ENCODE data around the gene VPS54. TPM values are rescaled to one million over a fixed set of nuclear protein-coding genes. Genes with fewer than 3 reads are reported as not detected.

The VPS54 gene
- total and polyA plus RNA-seq, 9 donors = 22.3 to 28.0 (median 26.7) TPM

GRCh38 chr2:63888490-63889402, 130.5 kb downstream of the VPS54 start:
- Histone ChIP-seq H3K27me3 (ENCODE audit: control insufficient read depth, insufficient read depth, low read length) (no peaks in the 10 kb centered on the region), H3K4me1 (ENCODE audit: control insufficient read depth, insufficient read depth, low read length) (peaks cover 3% of the 10 kb centered on the region), H3K4me3 (ENCODE audit: low read length) (no peak overlapping the region), H3K27ac (ENCODE audit: low read length) (no peak overlapping the region), H3K36me3 (ENCODE audit: control insufficient read depth, insufficient read depth, low read length) (peaks cover 31% of the 10 kb centered on the region), H3K9me3 (replicated peaks; ENCODE audit: control insufficient read depth, low read depth, low read length) (no peaks in the 10 kb centered on the region)
- 93% methylated on average over 4 of the region's 6 CpGs for WGBS (ENCODE audit: insufficient coverage)
- DNase-seq = peak; percentile 56

DNA sequence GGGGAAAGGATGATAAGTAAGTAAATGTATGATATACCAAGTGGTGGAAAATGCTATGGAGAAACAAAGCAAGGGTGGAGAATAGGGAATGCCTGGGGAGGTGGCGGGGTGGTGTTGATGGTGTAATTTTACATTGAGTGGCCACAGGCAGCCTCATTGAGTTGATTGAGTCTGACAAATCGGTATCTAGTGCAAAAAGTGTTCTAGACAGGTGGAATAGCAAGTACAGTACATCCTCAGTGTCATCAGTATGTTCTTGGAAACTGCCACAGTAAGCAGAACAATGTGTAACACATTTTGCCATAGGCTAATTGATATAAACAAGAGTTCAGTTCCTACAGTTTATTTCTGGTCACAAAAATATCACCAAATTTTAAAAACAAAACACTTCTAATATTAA, 131.2 kb downstream of the VPS54 start:
- Histone ChIP-seq H3K36me3 (ENCODE audit: control insufficient read depth, insufficient read depth, low read length) (peaks cover 35% of the 10 kb centered on the region), H3K9me3 (replicated peaks; ENCODE audit: control insufficient read depth, low read depth, low read length) (no peaks in the 10 kb centered on the region), H3K27ac (ENCODE audit: low read length) (no peak overlapping the region), H3K4me1 (ENCODE audit: control insufficient read depth, insufficient read depth, low read length) (peaks cover 3% of the 10 kb centered on the region), H3K4me3 (ENCODE audit: low read length) (no peak overlapping the region), H3K27me3 (ENCODE audit: control insufficient read depth, insufficient read depth, low read length) (no peaks in the 10 kb centered on the region)
- no peak for DNase-seq
- WGBS (ENCODE audit: insufficient coverage) = 90% methylated on average over 1 of the region's 2 CpGs

DNA sequence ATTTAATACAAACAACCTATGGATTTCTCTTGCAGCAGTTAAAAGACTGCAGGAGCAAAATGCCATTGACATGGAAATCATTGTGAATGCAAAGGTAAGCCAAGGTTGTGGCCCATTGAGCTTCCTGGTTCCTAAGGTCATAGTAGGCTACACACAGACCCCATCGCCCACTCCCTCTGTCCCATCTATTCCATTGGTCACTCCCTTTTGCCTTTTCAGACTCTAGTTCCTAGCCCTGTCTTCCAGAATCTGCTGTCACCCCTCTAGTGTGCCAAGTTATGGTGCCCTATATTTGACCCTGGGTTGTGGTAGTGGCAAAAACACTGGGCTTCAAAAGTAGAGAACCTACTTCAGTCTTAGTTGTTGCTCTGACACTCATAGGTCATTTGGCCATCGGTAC, 132.8 kb downstream of the VPS54 start:
- H3K27me3 ChIP-seq (ENCODE audit: control insufficient read depth, insufficient read depth, low read length) = no peaks in the 10 kb centered on the region
- H3K36me3 ChIP-seq (ENCODE audit: control insufficient read depth, insufficient read depth, low read length) = peaks cover 38% of the 10 kb centered on the region
- H3K9me3 ChIP-seq (replicated peaks; ENCODE audit: control insufficient read depth, low read depth, low read length) = no peaks in the 10 kb centered on the region
- H3K4me3 ChIP-seq (ENCODE audit: low read length) = no peak overlapping the region
- 100% methylated on average over 1 of the region's 2 CpGs for WGBS (ENCODE audit: insufficient coverage)
- DNase-seq = no peak
- H3K4me1 ChIP-seq (ENCODE audit: control insufficient read depth, insufficient read depth, low read length) = peaks cover 3% of the 10 kb centered on the region
- no peak overlapping the region for H3K27ac ChIP-seq (ENCODE audit: low read length)

DNA sequence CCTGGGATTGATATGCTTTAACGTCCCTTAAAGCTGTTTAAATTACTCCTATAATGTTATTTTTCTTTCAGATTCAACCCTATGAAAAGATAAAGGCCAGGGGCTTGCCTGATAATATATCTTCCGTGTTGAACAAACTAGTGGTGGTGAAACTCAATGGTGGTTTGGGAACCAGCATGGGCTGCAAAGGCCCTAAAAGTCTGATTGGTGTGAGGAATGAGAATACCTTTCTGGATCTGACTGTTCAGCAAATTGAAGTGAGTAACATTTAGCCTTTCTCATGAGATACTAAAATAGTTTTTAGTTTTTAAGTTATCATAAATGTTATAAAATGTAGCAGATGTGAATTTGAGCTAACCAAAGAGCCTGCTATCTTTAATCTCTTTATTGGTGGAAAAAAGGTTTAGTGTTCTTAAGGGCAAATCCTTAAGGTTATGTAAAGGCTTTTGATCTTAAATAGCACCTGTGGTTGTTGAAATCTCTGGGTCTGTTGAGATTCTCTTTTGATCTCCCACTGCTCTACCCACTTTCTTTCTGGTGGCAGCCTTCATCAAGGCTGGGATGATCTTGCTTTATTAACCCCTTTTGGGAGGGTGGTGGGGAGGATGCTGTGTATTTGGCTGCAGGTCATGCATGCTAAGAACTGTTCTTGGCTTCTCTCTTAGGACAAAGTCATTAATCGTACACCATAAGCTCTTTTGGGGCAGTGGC, 136.7 kb downstream of the VPS54 start:
- H3K4me1 ChIP-seq (ENCODE audit: control insufficient read depth, insufficient read depth, low read length) = no peaks in the 10 kb centered on the region
- no peak overlapping the region for H3K27ac ChIP-seq (ENCODE audit: low read length)
- no peak overlapping the region for H3K4me3 ChIP-seq (ENCODE audit: low read length)
- no peaks in the 10 kb centered on the region for H3K27me3 ChIP-seq (ENCODE audit: control insufficient read depth, insufficient read depth, low read length)
- WGBS (ENCODE audit: insufficient coverage) = 67% methylated on average over 1 of the region's 3 CpGs
- peaks cover 30% of the 10 kb centered on the region for H3K36me3 ChIP-seq (ENCODE audit: control insufficient read depth, insufficient read depth, low read length)
- DNase-seq = no peak
- no peaks in the 10 kb centered on the region for H3K9me3 ChIP-seq (replicated peaks; ENCODE audit: control insufficient read depth, low read depth, low read length)

GRCh38 chr2:63881205-63881604, 138.0 kb downstream of the VPS54 start:
- H3K9me3 ChIP-seq (replicated peaks; ENCODE audit: control insufficient read depth, low read depth, low read length) = no peaks in the 10 kb centered on the region
- no peak overlapping the region for H3K4me3 ChIP-seq (ENCODE audit: low read length)
- WGBS (ENCODE audit: insufficient coverage) = no CpG with 5 or more reads among the region's 2 CpGs
- no peak for DNase-seq
- H3K4me1 ChIP-seq (ENCODE audit: control insufficient read depth, insufficient read depth, low read length) = no peaks in the 10 kb centered on the region
- H3K36me3 ChIP-seq (ENCODE audit: control insufficient read depth, insufficient read depth, low read length) = peaks cover 18% of the 10 kb centered on the region
- no peaks in the 10 kb centered on the region for H3K27me3 ChIP-seq (ENCODE audit: control insufficient read depth, insufficient read depth, low read length)
- H3K27ac ChIP-seq (ENCODE audit: low read length) = no peak overlapping the region

- Histone ChIP-seq H3K9me3 (replicated peaks; ENCODE audit: control insufficient read depth, low read depth, low read length) (no peaks in the 10 kb centered on the region), H3K27ac (ENCODE audit: low read length) (no peak overlapping the region), H3K4me1 (ENCODE audit: control insufficient read depth, insufficient read depth, low read length) (no peaks in the 10 kb centered on the region), H3K27me3 (ENCODE audit: control insufficient read depth, insufficient read depth, low read length) (no peaks in the 10 kb centered on the region), H3K36me3 (ENCODE audit: control insufficient read depth, insufficient read depth, low read length) (peaks cover 17% of the 10 kb centered on the region), H3K4me3 (ENCODE audit: low read length) (no peak overlapping the region)
- DNase-seq = no peak
- WGBS (ENCODE audit: insufficient coverage) = 62% methylated on average over 3 of the region's 4 CpGs
These were observed 138.6 kb downstream of the VPS54 start for GRCh38 chr2:63880625-63881024.

DNA sequence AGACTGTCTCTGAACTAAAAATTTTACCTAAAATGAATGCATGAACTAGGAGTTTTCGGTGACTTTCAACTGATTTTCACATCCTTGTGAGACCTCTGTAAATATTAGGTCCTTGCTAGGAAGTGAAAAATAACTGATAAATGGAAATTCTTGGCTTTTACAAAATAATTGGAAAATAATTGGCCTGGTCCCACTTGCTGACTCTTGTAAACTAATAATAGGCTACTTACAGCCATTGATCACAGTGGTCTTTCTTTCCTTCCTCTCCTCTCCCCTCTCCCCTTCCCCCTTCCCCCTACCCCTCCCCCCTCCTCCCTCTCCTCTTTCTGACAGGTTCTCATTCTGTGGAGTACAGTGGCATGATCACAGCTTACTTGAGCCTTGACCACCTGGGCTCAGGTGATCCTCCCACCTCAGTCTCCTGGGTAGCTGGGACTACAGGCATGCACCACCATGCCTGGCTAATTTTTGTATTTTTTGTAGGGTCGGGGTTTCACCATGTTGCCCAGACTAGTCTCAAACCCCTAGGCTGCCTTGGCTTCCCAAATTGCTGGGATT, 139.3 kb downstream of the VPS54 start:
- DNase-seq = no peak
- no peak overlapping the region for H3K27ac ChIP-seq (ENCODE audit: low read length)
- WGBS (ENCODE audit: insufficient coverage) = 83% methylated on average over 1 of the region's 2 CpGs
- H3K9me3 ChIP-seq (replicated peaks; ENCODE audit: control insufficient read depth, low read depth, low read length) = no peaks in the 10 kb centered on the region
- H3K27me3 ChIP-seq (ENCODE audit: control insufficient read depth, insufficient read depth, low read length) = no peaks in the 10 kb centered on the region
- no peak overlapping the region for H3K4me3 ChIP-seq (ENCODE audit: low read length)
- H3K36me3 ChIP-seq (ENCODE audit: control insufficient read depth, insufficient read depth, low read length) = peaks cover 14% of the 10 kb centered on the region
- no peaks in the 10 kb centered on the region for H3K4me1 ChIP-seq (ENCODE audit: control insufficient read depth, insufficient read depth, low read length)

- no peak overlapping the region for H3K27ac ChIP-seq (ENCODE audit: low read length)
- no peak overlapping the region for H3K4me3 ChIP-seq (ENCODE audit: low read length)
- H3K9me3 ChIP-seq (replicated peaks; ENCODE audit: control insufficient read depth, low read depth, low read length) = peaks cover 4% of the 10 kb centered on the region
- DNase-seq = no peak
- peaks cover 14% of the 10 kb centered on the region for H3K36me3 ChIP-seq (ENCODE audit: control insufficient read depth, insufficient read depth, low read length)
- WGBS (ENCODE audit: insufficient coverage) = no CpG with 5 or more reads among the region's 1 CpG
- H3K27me3 ChIP-seq (ENCODE audit: control insufficient read depth, insufficient read depth, low read length) = no peaks in the 10 kb centered on the region
- no peaks in the 10 kb centered on the region for H3K4me1 ChIP-seq (ENCODE audit: control insufficient read depth, insufficient read depth, low read length)
These were observed 140.7 kb downstream of the VPS54 start for GRCh38 chr2:63878486-63878885.

DNA sequence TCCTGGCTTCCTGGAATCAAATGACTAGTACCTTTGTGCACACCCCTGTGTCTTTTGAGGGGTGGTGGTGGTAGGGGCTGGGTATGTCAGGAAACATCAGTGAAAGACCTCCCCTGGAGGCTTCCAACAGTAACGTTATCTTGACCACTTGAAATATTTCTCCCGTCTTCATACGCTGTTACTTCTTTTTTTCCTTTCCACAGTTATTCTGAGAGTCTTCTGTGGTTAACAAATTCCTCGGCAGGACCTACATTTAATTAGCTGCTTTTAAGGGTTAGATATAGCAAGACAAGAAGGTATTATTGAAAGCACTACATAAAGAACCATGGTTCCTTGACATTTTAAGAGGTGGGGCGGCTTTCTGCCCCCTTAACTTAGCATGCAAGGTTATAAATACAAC, 142.9 kb downstream of the VPS54 start:
- whole genome bisulfite sequencing (ENCODE audit: insufficient coverage) = no CpG with 5 or more reads among the region's 5 CpGs
- no peak overlapping the region for H3K27ac ChIP-seq (ENCODE audit: low read length)
- no peak for DNase-seq
- H3K36me3 ChIP-seq (ENCODE audit: control insufficient read depth, insufficient read depth, low read length) = peaks cover 5% of the 10 kb centered on the region
- peaks cover 4% of the 10 kb centered on the region for H3K9me3 ChIP-seq (replicated peaks; ENCODE audit: control insufficient read depth, low read depth, low read length)
- no peak overlapping the region for H3K4me3 ChIP-seq (ENCODE audit: low read length)
- H3K4me1 ChIP-seq (ENCODE audit: control insufficient read depth, insufficient read depth, low read length) = no peaks in the 10 kb centered on the region
- H3K27me3 ChIP-seq (ENCODE audit: control insufficient read depth, insufficient read depth, low read length) = no peaks in the 10 kb centered on the region

DNA sequence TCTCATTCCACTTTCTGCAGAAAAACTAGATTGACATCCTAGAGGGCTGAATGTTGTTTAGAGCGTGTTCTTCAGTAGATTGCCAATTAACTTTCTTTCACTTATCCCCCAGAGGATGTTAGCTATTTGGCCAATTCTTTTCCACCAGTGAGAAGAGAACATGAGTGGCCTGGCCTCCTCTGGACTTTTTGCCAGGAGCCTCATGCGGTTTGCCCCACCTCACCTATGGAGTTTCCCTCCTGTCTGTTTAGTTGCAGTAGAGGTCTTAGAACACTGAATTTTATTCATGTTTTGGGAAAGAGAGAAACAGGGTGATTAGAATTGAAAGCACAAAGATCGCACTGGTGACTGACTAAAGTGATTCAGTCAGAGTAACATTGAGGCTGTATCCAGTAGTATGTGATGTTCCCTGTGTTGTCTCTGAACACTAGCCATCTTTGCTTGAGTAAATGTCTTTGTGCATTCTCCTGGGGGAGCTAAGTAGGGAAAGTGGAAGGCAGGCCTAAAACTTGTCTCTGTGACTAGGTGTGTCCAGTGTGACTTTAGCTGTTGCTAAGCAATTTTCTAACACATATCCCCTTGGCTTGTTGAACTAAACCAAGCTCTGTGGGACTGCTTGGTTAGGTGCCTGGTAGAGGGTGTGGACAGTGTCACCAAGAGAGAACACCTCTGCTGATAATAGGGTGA, 143.5 kb downstream of the VPS54 start:
- Histone ChIP-seq H3K4me1 (ENCODE audit: control insufficient read depth, insufficient read depth, low read length) (no peaks in the 10 kb centered on the region), H3K9me3 (replicated peaks; ENCODE audit: control insufficient read depth, low read depth, low read length) (peaks cover 4% of the 10 kb centered on the region), H3K4me3 (ENCODE audit: low read length) (no peak overlapping the region), H3K36me3 (ENCODE audit: control insufficient read depth, insufficient read depth, low read length) (peaks cover 4% of the 10 kb centered on the region), H3K27ac (ENCODE audit: low read length) (peak overlapping the region; percentile 1), H3K27me3 (ENCODE audit: control insufficient read depth, insufficient read depth, low read length) (no peaks in the 10 kb centered on the region)
- peak; percentile 59 for DNase-seq
- WGBS (ENCODE audit: insufficient coverage) = 80% methylated on average over 1 of the region's 3 CpGs

All from muscle of leg (tissue), 11 donors.